CD4-positive, alpha-beta memory T cell (primary cell): ENCODE data around the gene SEC14L2. TPM values are rescaled to one million over a fixed set of nuclear protein-coding genes. Genes with fewer than 3 reads are reported as not detected.

ENCODE experiments used
- CTCF ChIA-PET: fragments of 350-600 bp; sonication (Branson Sonifier 250); formaldehyde crosslinking; loops from one replicate; lab custom pipeline; 2021; ENCODE audit warnings: inconsistent platforms; ENCODE audit not compliant: partially characterized antibody; lab: Charles Lee
- POLR2A ChIA-PET: fragments of 350-600 bp; sonication (Branson Sonifier 250); formaldehyde crosslinking; loops from one replicate; lab custom pipeline; 2021; ENCODE audit not compliant: partially characterized antibody; lab: Charles Lee
- DNase-seq, 5 donors: peaks; one replicate each; pipeline versions ENCODE4 v3.0.0 to v3.0.0-alpha.2; 2020 to 2022; ENCODE audit warnings: mixed read lengths in 1 of 5
- H3K27ac ChIP-seq: one replicate; pipeline ENCODE4 v1.7.0; 2013; ENCODE audit warnings: low read depth, low read length
- H3K27me3 ChIP-seq: 2 replicates; pipeline ENCODE4 v1.7.0; 2013; ENCODE audit warnings: mild to moderate bottlenecking, low read length, moderate library complexity; ENCODE audit not compliant: insufficient read depth
- H3K36me3 ChIP-seq: 2 replicates; pipeline ENCODE4 v1.7.0; 2013; ENCODE audit warnings: mild to moderate bottlenecking, low read length, moderate library complexity; ENCODE audit not compliant: insufficient read depth
- H3K4me1 ChIP-seq: 2 replicates; pipeline ENCODE4 v1.7.0; 2013; ENCODE audit warnings: mild to moderate bottlenecking, low read length, moderate library complexity; ENCODE audit not compliant: insufficient read depth
- H3K4me3 ChIP-seq, 2 donors: one replicate each; pipeline ENCODE4 v1.7.0; 2013; ENCODE audit warnings: low read length in 2 of 2, mild to moderate bottlenecking in 1 of 2
- H3K9me3 ChIP-seq, 2 donors: one replicate each; pipeline ENCODE4 v1.7.0; 2013; ENCODE audit warnings: low read length in 2 of 2, control low read depth in 1 of 2; ENCODE audit not compliant: control insufficient read depth in 1 of 2
- H3K27ac Mint-ChIP-seq, 7 donors: one replicate each; pipeline ENCODE4 v1.8.0; 2020 to 2021; ENCODE audit warnings: mixed read lengths in 7 of 7, mild to moderate bottlenecking in 6 of 7, inconsistent platforms in 3 of 7, moderate library complexity in 3 of 7
- H3K27me3 Mint-ChIP-seq, 2 donors: one replicate each; pipeline ENCODE4 v1.8.0; 2020 to 2021; ENCODE audit warnings: mixed read lengths in 2 of 2
- H3K36me3 Mint-ChIP-seq, 2 donors: one replicate each; pipeline ENCODE4 v1.8.0; 2020 to 2021; ENCODE audit warnings: mixed read lengths in 2 of 2, inconsistent platforms in 1 of 2, mild to moderate bottlenecking in 1 of 2
- H3K4me1 Mint-ChIP-seq, 4 donors: one replicate each; pipeline ENCODE4 v1.8.0; 2020 to 2021; ENCODE audit warnings: mixed read lengths in 4 of 4, mild to moderate bottlenecking in 1 of 4
- H3K4me3 Mint-ChIP-seq, 8 donors: one replicate each; pipeline ENCODE4 v1.8.0; 2020 to 2021; ENCODE audit warnings: mixed read lengths in 8 of 8, mild to moderate bottlenecking in 7 of 8, moderate library complexity in 6 of 8, inconsistent platforms in 3 of 8
- H3K9me3 Mint-ChIP-seq, 8 donors: one replicate each; pipeline ENCODE4 v1.8.0; 2020 to 2021; ENCODE audit warnings: mixed read lengths in 8 of 8, mild to moderate bottlenecking in 5 of 8, inconsistent platforms in 3 of 8, moderate library complexity in 1 of 8
- intact Hi-C: fragments of 100-400 bp; cut with micrococcal nuclease; formaldehyde crosslinking; loops from one replicate; pipeline ENCODE4 v1.15.1; 2023
- polyA plus RNA-seq, 2 donors: library from polyadenylated mRNA; unstranded; fragments of 300-500 nt; fragmentation: Illumina TruSeq; gene quantifications; one replicate each; pipeline ENCODE4 v1.2.3, GENCODE V29; 2021
- total RNA-seq, 2 experiments: library from RNA; stranded (reverse); gene quantifications; one replicate each; pipeline ENCODE4 v1.2.3, GENCODE V29; 2021

SEC14L2 gene
- total and polyA plus RNA-seq, 4 experiments from 2014 or later, result 6.0 to 13.8 (median 9.2) TPM

DNA sequence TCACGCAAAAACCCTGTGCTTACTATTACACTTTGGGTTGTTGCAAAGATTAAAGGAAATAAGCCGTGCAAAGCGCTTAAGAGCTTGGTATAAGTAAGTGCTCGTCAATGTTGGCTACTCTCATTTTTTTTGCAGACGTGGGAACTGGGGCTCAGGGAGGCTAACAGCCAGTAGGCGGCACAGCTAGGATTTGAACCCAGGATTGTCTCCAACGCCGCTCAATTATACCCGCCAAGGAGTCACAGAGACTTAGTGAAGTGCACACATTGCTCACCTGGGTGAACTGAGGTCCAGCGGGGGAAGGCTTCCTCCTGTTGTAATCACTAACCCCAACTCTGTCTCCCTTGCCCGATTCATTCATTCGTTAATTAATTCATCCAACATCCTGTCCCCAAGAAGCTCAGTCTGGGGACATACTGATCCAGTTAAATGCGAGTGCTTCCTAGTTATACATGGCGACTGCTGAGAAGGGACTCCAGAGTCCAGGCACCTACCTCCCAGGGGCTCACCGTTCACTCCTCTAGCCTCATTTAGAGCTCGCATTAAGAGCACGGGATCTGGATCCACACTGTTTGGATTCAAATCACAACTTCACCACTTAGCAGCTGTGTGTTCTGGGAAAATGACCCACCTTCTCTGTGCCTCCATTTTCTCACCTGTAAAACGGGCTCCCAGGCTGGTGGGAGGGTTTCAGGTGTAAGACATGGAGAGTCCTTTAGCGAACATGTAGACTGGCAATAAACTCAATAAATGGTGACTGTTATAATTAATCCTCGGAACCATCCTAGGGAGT lies 27.9 kb downstream of the SEC14L2 start:
- H3K4me1 Mint-ChIP-seq, result peaks cover 35 to 72% (median 49%) of the 10 kb centered on the region in 4 donors
- Histone ChIP-seq H3K9me3 (no peaks in the 10 kb centered on the region), H3K36me3 (no peaks in the 10 kb centered on the region), H3K27ac (peak overlapping the region; percentile 89), H3K4me3 (peak overlapping the region; percentile 44 to 71), H3K4me1 (peaks cover 47% of the 10 kb centered on the region), H3K27me3 (no peaks in the 10 kb centered on the region)
- ChIA-PET POLR2A (interaction anchor here (0.7 to 7.0 kb wide), 29 partner anchors 10 to 1327 kb away, joined by 3 to 126 read pairs (median 4); partner anchors contain the start of genes ASCC2, CASTOR1, CCDC157 and MTMR3), CTCF (interaction anchor here (0.8 to 7.8 kb wide), 15 partner anchors 11 to 317 kb away, joined by 3 to 194 read pairs (median 4); partner anchors contain the start of genes CASTOR1, RNF215 and SEC14L2)
- no peak for DNase-seq
- H3K9me3 Mint-ChIP-seq, result no peaks in the 10 kb centered on the region
- peaks cover 12 to 34% of the 10 kb centered on the region in 2 donors for H3K36me3 Mint-ChIP-seq
- H3K4me3 Mint-ChIP-seq, result peak overlapping the region; percentile 96 to 99 (median 98)
- intact Hi-C loops, result loop anchor here (1.0 to 10.0 kb wide), 7 partner anchors 27 to 1252 kb away; partner anchors contain the start of genes CASTOR1, CCDC157, EWSR1 and PES1
- H3K27ac Mint-ChIP-seq, result peak overlapping the region; percentile 88 to 99 (median 99)
- H3K27me3 Mint-ChIP-seq, result no peaks in the 10 kb centered on the region

DNA sequence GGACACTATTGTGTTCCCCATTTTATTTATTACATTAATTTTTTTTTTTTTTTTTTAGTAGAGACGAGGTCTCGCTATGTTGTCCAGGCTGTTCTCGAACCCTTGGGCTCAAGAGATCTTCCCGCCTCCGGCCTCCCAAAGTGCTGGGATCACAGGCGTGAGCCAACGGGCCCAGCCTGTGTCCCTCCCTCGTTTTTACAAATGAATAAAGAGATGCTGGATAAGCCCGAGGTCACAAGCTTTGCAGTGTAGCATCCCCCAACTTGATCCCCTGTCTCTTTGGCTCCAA lies 28.5 kb downstream of the SEC14L2 start:
- intact Hi-C loops, result loop anchor here (2.0 to 10.0 kb wide), 4 partner anchors 68 to 1252 kb away; partner anchors contain the start of genes CCDC157, EWSR1, SF3A1 and UQCR10
- Histone ChIP-seq H3K4me3 (peak overlapping the region; percentile 44 to 97), H3K27ac (peak overlapping the region; percentile 87), H3K4me1 (peaks cover 47% of the 10 kb centered on the region), H3K27me3 (no peaks in the 10 kb centered on the region), H3K36me3 (no peaks in the 10 kb centered on the region), H3K9me3 (no peaks in the 10 kb centered on the region)
- no peak for DNase-seq
- H3K9me3 Mint-ChIP-seq, result no peaks in the 10 kb centered on the region
- peak overlapping the region; percentile 87 to 98 (median 93) for H3K4me3 Mint-ChIP-seq
- peaks cover 35 to 72% (median 49%) of the 10 kb centered on the region in 4 donors for H3K4me1 Mint-ChIP-seq
- CTCF ChIA-PET, result interaction anchor here (0.9 to 7.8 kb wide), 8 partner anchors 10 to 158 kb away, joined by 3 to 194 read pairs (median 18); partner anchors contain the start of genes CASTOR1, RNF215 and SEC14L2
- H3K27ac Mint-ChIP-seq, result peak overlapping the region; percentile 88 to 99 (median 98)
- H3K36me3 Mint-ChIP-seq, result peaks cover 15 to 32% of the 10 kb centered on the region in 2 donors
- POLR2A ChIA-PET, result interaction anchor here (0.7 to 7.0 kb wide), 10 partner anchors 11 to 1327 kb away, joined by 3 to 126 read pairs (median 18); partner anchors contain the start of genes CASTOR1, CCDC157, SEC14L2 and SF3A1
- H3K27me3 Mint-ChIP-seq, result no peaks in the 10 kb centered on the region

DNA sequence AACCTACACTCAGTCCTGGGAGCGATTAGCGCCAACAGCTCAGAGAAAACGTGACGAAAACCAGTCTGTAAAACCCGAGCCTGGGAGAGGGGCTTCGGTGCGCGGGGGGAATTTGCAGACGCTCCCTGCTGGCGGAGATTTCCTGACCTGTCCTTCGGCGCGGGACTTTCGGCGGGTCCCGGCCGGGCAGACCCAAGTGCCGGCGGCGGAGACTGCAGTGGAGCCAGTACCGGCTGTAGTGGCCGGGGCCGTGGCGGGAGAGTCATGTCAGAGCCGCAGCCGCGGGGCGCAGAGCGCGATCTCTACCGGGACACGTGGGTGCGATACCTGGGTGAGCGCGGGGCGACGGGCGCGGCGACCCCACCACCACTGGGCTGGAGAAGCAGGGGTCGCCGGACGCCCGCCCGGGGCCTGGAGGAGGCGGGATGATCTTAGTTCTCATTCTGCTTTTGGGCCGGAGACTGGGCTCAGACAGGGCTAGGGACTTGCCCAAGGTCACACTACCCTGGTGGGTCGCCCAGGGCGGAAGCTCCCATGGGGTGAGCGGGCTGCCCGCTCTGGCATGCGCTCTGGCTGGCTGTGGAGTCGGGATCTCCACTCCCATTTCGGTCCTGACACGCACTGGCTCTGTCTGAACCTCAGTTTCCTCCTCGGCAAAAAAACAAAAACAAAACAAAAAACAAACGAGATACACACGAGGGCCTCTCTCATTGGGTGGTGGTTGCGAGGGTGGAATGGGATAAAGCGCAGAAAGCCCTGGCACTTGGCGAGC lies 29.0 kb downstream of the SEC14L2 start, which contains the start of gene MTFP1:
Gene MTFP1, plus strand, starts transcription at position 153 of the 772 bp plus-strand sequence. Its CDS starts 112 bp downstream, at position 265.
- Histone ChIP-seq H3K4me3 (peak within 1 kb of the TSS; percentile 44 to 97), H3K36me3 (no peaks in the 10 kb centered on the region), H3K4me1 (peaks cover 47% of the 10 kb centered on the region), H3K27ac (peak within 1 kb of the TSS; percentile 89), H3K27me3 (no peaks in the 10 kb centered on the region), H3K9me3 (no peaks in the 10 kb centered on the region)
- Mint-ChIP-seq H3K9me3 (no peaks in the 10 kb centered on the region), H3K4me3 (peak within 1 kb of the TSS; percentile 96 to 99 (median 98)), H3K4me1 (peaks cover 31 to 67% (median 48%) of the 10 kb centered on the region in 4 donors), H3K27ac (peak within 1 kb of the TSS; percentile 88 to 99 (median 99)), H3K36me3 (peaks cover 10 to 27% of the 10 kb centered on the region in 2 donors), H3K27me3 (no peaks in the 10 kb centered on the region)
- intact Hi-C loops, result loop anchor here (1.0 to 10.0 kb wide), 6 partner anchors 9 to 1251 kb away; partner anchors contain the start of genes CCDC157, EWSR1, SF3A1 and UQCR10
- peak; percentile 56 to 65 (median 58) for DNase-seq
- ChIA-PET POLR2A (interaction anchor here (0.7 to 7.0 kb wide), 11 partner anchors 10 to 1326 kb away, joined by 3 to 126 read pairs (median 11); partner anchors contain the start of genes CASTOR1, CCDC157, SEC14L2 and SF3A1), CTCF (interaction anchor here (0.8 to 7.8 kb wide), 12 partner anchors 8 to 349 kb away, joined by 3 to 194 read pairs (median 5); partner anchors contain the start of genes CASTOR1, RNF215 and SEC14L2)

DNA sequence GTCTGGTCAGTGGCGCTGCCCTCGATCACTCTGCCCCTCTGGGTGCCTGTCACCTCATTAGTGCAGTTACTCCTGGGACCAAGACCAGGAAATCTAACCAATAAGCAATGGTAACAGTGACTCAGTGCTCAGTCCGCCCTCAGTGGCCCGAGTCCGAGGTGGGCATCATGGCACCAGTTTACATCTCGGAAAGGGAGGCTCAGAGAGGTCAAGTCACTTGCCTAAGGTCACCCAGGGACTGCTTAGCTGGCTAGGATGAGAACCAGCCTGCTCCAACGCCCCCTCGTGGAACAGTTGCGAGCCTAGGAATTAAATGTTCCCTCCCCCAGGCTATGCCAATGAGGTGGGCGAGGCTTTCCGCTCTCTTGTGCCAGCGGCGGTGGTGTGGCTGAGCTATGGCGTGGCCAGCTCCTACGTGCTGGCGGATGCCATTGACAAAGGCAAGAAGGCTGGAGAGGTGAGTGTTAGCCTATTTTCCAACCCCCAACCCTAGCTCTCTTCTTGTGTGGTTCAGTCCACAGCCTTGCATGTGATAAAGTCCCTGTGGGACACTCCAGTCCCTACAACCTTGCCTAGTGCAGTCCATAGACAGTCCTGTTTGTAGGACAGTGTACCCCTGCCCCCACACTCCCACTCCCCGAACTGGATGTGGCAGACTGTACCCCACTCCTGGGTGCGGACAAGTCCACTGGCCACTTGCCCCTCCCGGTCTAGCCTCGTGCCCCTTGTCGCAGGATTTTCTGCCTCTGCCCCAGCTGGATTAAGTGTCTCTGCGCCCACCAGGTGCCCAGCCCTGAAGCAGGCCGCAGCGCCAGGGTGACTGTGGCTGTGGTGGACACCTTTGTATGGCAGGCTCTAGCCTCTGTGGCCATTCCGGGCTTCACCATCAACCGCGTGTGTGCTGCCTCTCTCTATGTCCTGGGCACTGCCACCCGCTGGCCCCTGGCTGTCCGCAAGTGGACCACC lies 29.9 kb downstream of the SEC14L2 start:
- no peaks in the 10 kb centered on the region for H3K27me3 ChIP-seq
- ChIA-PET CTCF (interaction anchor here (0.6 to 7.8 kb wide), 14 partner anchors 9 to 1529 kb away, joined by 3 to 194 read pairs (median 4); partner anchors contain the start of genes CASTOR1, RNF215 and SEC14L2), POLR2A (interaction anchor here (1.2 to 7.0 kb wide), 8 partner anchors 9 to 864 kb away, joined by 3 to 126 read pairs (median 13); partner anchors contain the start of genes CASTOR1, CCDC157, SEC14L2 and SF3A1)
- intact Hi-C loops, result loop anchor here (1.0 to 10.0 kb wide), 3 partner anchors 9 to 662 kb away; partner anchors contain the start of genes UQCR10 and ZMAT5
- DNase-seq, result peak; percentile 86 to 90 (median 89)
- Mint-ChIP-seq H3K9me3 (no peaks in the 10 kb centered on the region), H3K27ac (peak overlapping the region; percentile 88 to 99 (median 98)), H3K4me3 (peak overlapping the region; percentile 87 to 98 (median 93)), H3K27me3 (no peaks in the 10 kb centered on the region), H3K4me1 (peaks cover 31 to 62% (median 46%) of the 10 kb centered on the region in 4 donors), H3K36me3 (peaks cover 9 to 25% of the 10 kb centered on the region in 2 donors)
- H3K36me3 ChIP-seq, result no peaks in the 10 kb centered on the region
- H3K27ac ChIP-seq, result peak overlapping the region; percentile 87
- H3K4me1 ChIP-seq, result peaks cover 47% of the 10 kb centered on the region
- H3K9me3 ChIP-seq, result no peaks in the 10 kb centered on the region
- peak overlapping the region; percentile 44 to 97 for H3K4me3 ChIP-seq

DNA sequence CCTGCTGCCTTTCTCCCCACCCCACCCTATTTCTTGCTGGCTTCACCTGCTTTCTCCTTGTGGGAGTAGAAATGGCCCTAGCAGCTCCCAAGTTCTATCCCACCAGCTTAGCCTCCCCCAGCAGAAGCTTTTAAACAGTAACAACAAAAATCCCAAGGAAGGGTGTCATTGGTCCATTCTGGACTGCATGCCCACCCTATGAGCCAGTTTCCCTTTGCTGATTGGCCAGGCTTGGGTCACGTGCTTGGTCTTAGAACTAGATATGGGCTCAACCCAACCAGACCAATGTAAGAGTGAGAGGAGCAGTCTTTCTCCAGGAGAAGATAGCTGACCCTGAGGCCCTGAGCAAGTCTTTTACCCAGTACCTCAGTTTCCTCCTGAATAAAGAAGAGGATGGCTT lies 31.1 kb downstream of the SEC14L2 start:
- CTCF ChIA-PET, result interaction anchor here (1.1 to 7.8 kb wide), 3 partner anchors 8 to 140 kb away, joined by 4 to 194 read pairs (median 74); partner anchors contain the start of genes RNF215 and SEC14L2
- intact Hi-C loops, result loop anchor here (10.0 kb wide), 1 partner anchor 663 kb away; the partner anchor contains the start of genes UQCR10 and ZMAT5

More for the DNA sequence above, 31.1 kb downstream of the SEC14L2 start:
- H3K36me3 Mint-ChIP-seq, result peaks cover 4 to 25% of the 10 kb centered on the region in 2 donors
- H3K27me3 Mint-ChIP-seq, result no peaks in the 10 kb centered on the region
- H3K4me3 Mint-ChIP-seq, result peak overlapping the region in 1 of 8 donors; percentile 30
- no peak for DNase-seq
- Histone ChIP-seq H3K4me3 (no peak overlapping the region), H3K27ac (no peak overlapping the region), H3K27me3 (no peaks in the 10 kb centered on the region), H3K9me3 (no peaks in the 10 kb centered on the region), H3K36me3 (no peaks in the 10 kb centered on the region), H3K4me1 (peaks cover 37% of the 10 kb centered on the region)
- POLR2A ChIA-PET, result interaction anchor here (1.1 to 7.0 kb wide), 3 partner anchors 9 to 31 kb away, joined by 3 to 91 read pairs (median 4); partner anchors contain the start of gene SEC14L2
- no peaks in the 10 kb centered on the region for H3K9me3 Mint-ChIP-seq
- H3K4me1 Mint-ChIP-seq, result peaks cover 20 to 50% (median 34%) of the 10 kb centered on the region in 4 donors
- peak overlapping the region in 6 of 7 donors; percentile 36 to 99 (median 84) for H3K27ac Mint-ChIP-seq
